ENCODE results near the gene ZSCAN30.

The ZSCAN30 gene

DNA sequence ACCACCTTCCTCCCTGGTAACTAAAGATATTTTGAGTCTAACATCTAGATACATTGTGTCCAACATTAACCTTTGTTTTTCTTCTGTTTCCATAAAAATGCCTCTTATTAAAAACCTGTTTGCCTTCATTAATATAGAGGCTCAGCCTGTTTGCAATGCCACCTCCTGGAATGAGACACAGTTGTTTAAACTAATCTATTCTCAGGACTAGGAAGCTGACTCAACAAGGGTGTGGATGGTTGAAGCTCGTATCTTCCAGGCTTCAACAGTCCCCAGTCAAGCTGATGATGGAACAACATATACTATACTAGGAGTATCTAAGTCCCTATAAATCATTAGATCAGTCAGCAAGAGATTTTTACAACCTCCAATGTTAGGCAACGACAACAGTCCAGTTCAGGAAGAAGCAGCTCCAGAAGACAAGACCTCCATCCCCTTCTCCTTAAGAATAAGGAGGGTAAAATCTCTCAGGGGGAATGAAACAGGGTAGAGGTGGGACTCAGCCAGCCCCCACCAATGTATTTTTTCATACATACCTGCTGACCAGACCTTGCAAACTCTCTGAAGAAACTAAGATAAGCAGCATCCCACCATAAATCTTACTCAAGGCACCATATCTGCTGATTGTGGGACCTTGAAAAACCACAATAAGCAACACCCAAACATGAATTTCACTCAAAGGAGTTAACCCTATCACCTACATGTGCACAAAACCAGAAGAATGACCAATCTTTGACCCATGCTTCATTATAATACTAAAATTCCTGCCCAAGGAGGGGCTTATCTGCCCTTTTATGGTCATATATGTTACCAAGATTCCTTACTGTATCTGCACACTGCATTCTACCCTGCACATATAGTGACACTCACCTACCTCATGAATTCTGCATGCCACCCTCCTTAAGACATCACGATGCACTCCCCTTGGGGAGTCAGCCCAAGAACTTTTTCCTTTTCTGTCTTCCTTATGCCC is 32.7 kb upstream of the ZSCAN30 start:
- Histone ChIP-seq H3K9me2 (ENCODE audit: low read depth, low read length) (no peaks in the 10 kb centered on the region), H2AFZ (ENCODE audit: low read length) (no peak overlapping the region), H3K4me1 (ENCODE audit: insufficient read depth, low read length, severe bottlenecking) (no peaks in the 10 kb centered on the region), H3K4me2 (ENCODE audit: low read length) (no peak overlapping the region), H4K20me1 (ENCODE audit: insufficient read depth, low read length) (no peaks in the 10 kb centered on the region), H3F3A (ENCODE audit: insufficient read depth, low read length) (no peaks in the 10 kb centered on the region), H3K9ac (ENCODE audit: low read length) (no peak overlapping the region), H3K36me3 (ENCODE audit: insufficient read depth, low read length) (no peaks in the 10 kb centered on the region), H3K4me3 (ENCODE audit: low read depth, low read length, poor library complexity, severe bottlenecking) (no peak overlapping the region), H3K27ac (ENCODE audit: low read depth, low read length, poor library complexity, severe bottlenecking) (no peak overlapping the region), H3K9me3 (ENCODE audit: low read length) (no peaks in the 10 kb centered on the region), H3K79me2 (ENCODE audit: insufficient read depth, low read length) (no peaks in the 10 kb centered on the region), H3K27me3 (ENCODE audit: insufficient read depth, low read length) (no peaks in the 10 kb centered on the region)
- no peak for TF ChIP-seq EZH2 (IDR thresholded peaks at IDR 0.05; ENCODE audit: borderline replicate concordance, low read length)
- TF ChIP-seq, protein P1, sequence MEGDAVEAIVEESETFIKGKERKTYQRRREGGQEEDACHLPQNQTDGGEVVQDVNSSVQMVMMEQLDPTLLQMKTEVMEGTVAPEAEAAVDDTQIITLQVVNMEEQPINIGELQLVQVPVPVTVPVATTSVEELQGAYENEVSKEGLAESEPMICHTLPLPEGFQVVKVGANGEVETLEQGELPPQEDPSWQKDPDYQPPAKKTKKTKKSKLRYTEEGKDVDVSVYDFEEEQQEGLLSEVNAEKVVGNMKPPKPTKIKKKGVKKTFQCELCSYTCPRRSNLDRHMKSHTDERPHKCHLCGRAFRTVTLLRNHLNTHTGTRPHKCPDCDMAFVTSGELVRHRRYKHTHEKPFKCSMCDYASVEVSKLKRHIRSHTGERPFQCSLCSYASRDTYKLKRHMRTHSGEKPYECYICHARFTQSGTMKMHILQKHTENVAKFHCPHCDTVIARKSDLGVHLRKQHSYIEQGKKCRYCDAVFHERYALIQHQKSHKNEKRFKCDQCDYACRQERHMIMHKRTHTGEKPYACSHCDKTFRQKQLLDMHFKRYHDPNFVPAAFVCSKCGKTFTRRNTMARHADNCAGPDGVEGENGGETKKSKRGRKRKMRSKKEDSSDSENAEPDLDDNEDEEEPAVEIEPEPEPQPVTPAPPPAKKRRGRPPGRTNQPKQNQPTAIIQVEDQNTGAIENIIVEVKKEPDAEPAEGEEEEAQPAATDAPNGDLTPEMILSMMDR (IDR thresholded peaks at IDR 0.05; ENCODE audit: low read length): no peak

DNA sequence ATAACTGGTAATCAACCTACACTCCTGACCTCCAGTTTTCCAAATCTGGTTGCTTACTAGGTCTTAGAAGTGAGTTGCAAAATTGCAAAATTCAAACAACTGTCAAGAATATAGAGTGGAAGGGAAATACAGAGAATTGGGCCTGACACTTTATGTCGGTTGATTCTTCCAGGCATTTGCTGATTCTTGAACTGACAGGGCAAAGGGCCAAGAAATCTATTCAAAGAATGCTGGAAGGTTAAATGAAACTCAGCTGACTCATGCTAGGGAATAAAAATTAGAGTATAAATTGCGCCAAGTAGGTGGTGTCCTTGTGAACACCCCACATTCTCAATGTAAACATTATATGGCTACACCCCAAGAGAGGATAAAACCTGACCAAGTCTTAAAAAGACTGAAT is 21.5 kb upstream of the ZSCAN30 start:
- Histone ChIP-seq H3K9me3 (ENCODE audit: low read length) (peaks cover 52% of the 10 kb centered on the region), H3K9me2 (ENCODE audit: low read depth, low read length) (no peaks in the 10 kb centered on the region), H3K27ac (ENCODE audit: low read depth, low read length, poor library complexity, severe bottlenecking) (no peak overlapping the region), H3K79me2 (ENCODE audit: insufficient read depth, low read length) (no peaks in the 10 kb centered on the region), H3K4me2 (ENCODE audit: low read length) (no peak overlapping the region), H3K4me3 (ENCODE audit: low read depth, low read length, poor library complexity, severe bottlenecking) (no peak overlapping the region), H3K4me1 (ENCODE audit: insufficient read depth, low read length, severe bottlenecking) (no peaks in the 10 kb centered on the region), H2AFZ (ENCODE audit: low read length) (no peak overlapping the region), H3F3A (ENCODE audit: insufficient read depth, low read length) (no peaks in the 10 kb centered on the region), H3K27me3 (ENCODE audit: insufficient read depth, low read length) (no peaks in the 10 kb centered on the region), H3K9ac (ENCODE audit: low read length) (no peak overlapping the region), H3K36me3 (ENCODE audit: insufficient read depth, low read length) (peaks cover 13% of the 10 kb centered on the region), H4K20me1 (ENCODE audit: insufficient read depth, low read length) (no peaks in the 10 kb centered on the region)
- TF ChIP-seq, protein P1 (IDR thresholded peaks at IDR 0.05; ENCODE audit: low read length): no peak
- no peak for TF ChIP-seq EZH2 (IDR thresholded peaks at IDR 0.05; ENCODE audit: borderline replicate concordance, low read length)

DNA sequence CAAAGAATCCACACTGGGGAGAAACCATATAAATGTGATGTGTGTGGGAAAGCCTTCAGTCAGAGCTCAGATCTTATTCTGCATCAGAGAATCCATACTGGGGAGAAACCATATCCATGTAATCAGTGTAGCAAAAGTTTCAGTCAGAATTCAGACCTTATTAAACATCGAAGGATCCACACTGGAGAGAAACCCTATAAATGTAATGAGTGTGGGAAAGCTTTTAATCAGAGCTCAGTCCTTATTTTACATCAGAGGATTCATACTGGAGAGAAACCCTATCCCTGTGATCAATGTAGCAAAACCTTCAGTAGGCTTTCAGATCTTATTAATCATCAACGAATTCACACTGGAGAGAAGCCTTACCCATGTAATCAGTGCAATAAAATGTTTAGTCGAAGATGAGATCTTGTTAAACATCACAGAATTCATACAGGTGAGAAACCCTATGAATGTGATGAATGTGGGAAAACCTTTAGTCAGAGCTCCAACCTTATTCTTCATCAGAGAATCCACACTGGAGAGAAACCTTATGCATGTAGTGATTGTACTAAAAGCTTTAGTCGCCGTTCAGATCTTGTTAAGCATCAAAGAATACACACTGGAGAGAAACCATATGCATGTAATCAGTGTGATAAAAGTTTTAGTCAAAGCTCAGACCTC is 16.7 kb upstream of the ZSCAN30 start:
- TF ChIP-seq EZH2 (IDR thresholded peaks at IDR 0.05; ENCODE audit: borderline replicate concordance, low read length): no peak
- TF ChIP-seq, protein P1 (IDR thresholded peaks at IDR 0.05; ENCODE audit: low read length): no peak

More for the DNA sequence above, 16.7 kb upstream of the ZSCAN30 start:
- Histone ChIP-seq H2AFZ (ENCODE audit: low read length) (no peak overlapping the region), H3K4me1 (ENCODE audit: insufficient read depth, low read length, severe bottlenecking) (no peaks in the 10 kb centered on the region), H3K9me3 (ENCODE audit: low read length) (peaks cover 74% of the 10 kb centered on the region), H3F3A (ENCODE audit: insufficient read depth, low read length) (no peaks in the 10 kb centered on the region), H3K9ac (ENCODE audit: low read length) (no peak overlapping the region), H3K4me3 (ENCODE audit: low read depth, low read length, poor library complexity, severe bottlenecking) (no peak overlapping the region), H3K9me2 (ENCODE audit: low read depth, low read length) (no peaks in the 10 kb centered on the region), H3K27ac (ENCODE audit: low read depth, low read length, poor library complexity, severe bottlenecking) (no peak overlapping the region), H3K27me3 (ENCODE audit: insufficient read depth, low read length) (no peaks in the 10 kb centered on the region), H3K36me3 (ENCODE audit: insufficient read depth, low read length) (peaks cover 59% of the 10 kb centered on the region), H4K20me1 (ENCODE audit: insufficient read depth, low read length) (no peaks in the 10 kb centered on the region), H3K4me2 (ENCODE audit: low read length) (no peak overlapping the region), H3K79me2 (ENCODE audit: insufficient read depth, low read length) (no peaks in the 10 kb centered on the region)

All from OCI-LY1 (cell line).